T-helper 17 cell (primary cell): ENCODE results near the gene HS2ST1. TPM values are rescaled to one million over a fixed set of nuclear protein-coding genes. Genes with fewer than 3 reads are reported as not detected.
"Not testable (repeated sequence)": the region's sequence is repeated elsewhere in the genome, so short reads cannot be mapped to it uniquely, and the experiment has no call there.

Experiments used
- ATAC-seq: fragments of 150-1000 bp; cut with Tn5 transposase; 2 replicates; pipeline ENCODE4 v1.10.0; 2021; ENCODE audit warnings: mild to moderate bottlenecking, moderate library complexity
- DNase-seq, 3 donors: peaks; one replicate each; pipeline versions ENCODE4 v3.0.0 to v3.0.0-alpha.2; 2020 to 2021
- H3K9me3 ChIP-seq: one replicate; pipeline ENCODE4 v1.7.0; 2013; ENCODE audit warnings: low read length, mild to moderate bottlenecking; ENCODE audit not compliant: control insufficient read depth, poor library complexity, severe bottlenecking
- H3K27ac Mint-ChIP-seq: one replicate; pipeline ENCODE4 v1.8.0; 2022; ENCODE audit warnings: mild to moderate bottlenecking, moderate library complexity, mixed read lengths
- H3K27me3 Mint-ChIP-seq: one replicate; pipeline ENCODE4 v1.8.0; 2022; ENCODE audit warnings: mixed read lengths
- H3K36me3 Mint-ChIP-seq: one replicate; pipeline ENCODE4 v1.8.0; 2022; ENCODE audit warnings: low read depth, mixed read lengths
- H3K4me1 Mint-ChIP-seq: one replicate; pipeline ENCODE4 v1.8.0; 2022; ENCODE audit warnings: mild to moderate bottlenecking, mixed read lengths
- H3K4me3 Mint-ChIP-seq: one replicate; pipeline ENCODE4 v1.8.0; 2022; ENCODE audit warnings: mild to moderate bottlenecking, moderate library complexity, mixed read lengths
- total RNA-seq, 4 donors: library from RNA in 2 of 4; stranded (reverse) in 2 of 4; gene quantifications; one replicate each; pipeline ENCODE4 v1.2.3 and lab custom pipeline; 2022 to 2026

HS2ST1 gene
- total RNA-seq, 2 donors from 2014 or later, result 11.7 to 12.0 TPM

- H3K36me3 Mint-ChIP-seq, ATAC-seq, H3K27ac Mint-ChIP-seq, H3K4me3 Mint-ChIP-seq, DNase-seq, H3K27me3 Mint-ChIP-seq, H3K4me1 Mint-ChIP-seq, H3K9me3 ChIP-seq: not testable (repeated sequence)
These were observed 75.3 kb downstream of the HS2ST1 start for GRCh38 chr1:86989690-86990089.

DNA sequence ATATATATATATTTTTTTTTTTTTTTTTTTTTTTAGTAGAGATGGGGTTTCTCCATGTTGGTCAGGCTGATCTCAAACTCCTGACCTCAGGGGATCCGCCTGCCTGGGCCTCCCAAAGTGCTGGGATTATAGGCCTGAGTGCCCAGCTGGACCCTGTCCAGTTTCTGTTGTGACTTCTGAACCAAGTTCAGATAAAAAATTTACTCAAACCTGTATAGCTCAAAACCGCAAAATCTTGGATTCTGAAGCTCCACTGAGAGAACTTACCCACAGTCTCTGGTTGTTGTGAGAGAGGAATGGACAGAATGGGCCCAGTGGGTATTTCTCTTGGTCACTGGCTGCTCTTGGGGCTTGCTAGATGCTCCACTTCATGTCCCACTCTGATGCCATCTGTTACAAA, 76.4 kb downstream of the HS2ST1 start:
- DNase-seq, result no peak
- ATAC-seq, result no peak
- Mint-ChIP-seq H3K4me3 (no peak overlapping the region), H3K27ac (no peak overlapping the region), H3K27me3 (no peaks in the 10 kb centered on the region), H3K36me3 (no peaks in the 10 kb centered on the region), H3K4me1 (peaks cover 6% of the 10 kb centered on the region)
- H3K9me3 ChIP-seq, result no peaks in the 10 kb centered on the region

GRCh38 chr1:86991549-86992186, 77.2 kb downstream of the HS2ST1 start:
- DNase-seq (no peak), ATAC-seq (no peak)
- Mint-ChIP-seq H3K4me3 (no peak overlapping the region), H3K36me3 (no peaks in the 10 kb centered on the region), H3K27ac (no peak overlapping the region), H3K4me1 (peaks cover 6% of the 10 kb centered on the region), H3K27me3 (no peaks in the 10 kb centered on the region)
- H3K9me3 ChIP-seq, result no peaks in the 10 kb centered on the region

GRCh38 chr1:86992861-86993260, 78.4 kb downstream of the HS2ST1 start:
- H3K4me3 Mint-ChIP-seq, result no peak overlapping the region
- no peaks in the 10 kb centered on the region for H3K9me3 ChIP-seq
- no peak overlapping the region for H3K27ac Mint-ChIP-seq
- ATAC-seq (no peak), DNase-seq (no peak)
- peaks cover 4% of the 10 kb centered on the region for H3K4me1 Mint-ChIP-seq
- no peaks in the 10 kb centered on the region for H3K27me3 Mint-ChIP-seq
- H3K36me3 Mint-ChIP-seq, result no peaks in the 10 kb centered on the region

- no peak overlapping the region for H3K27ac Mint-ChIP-seq
- no peaks in the 10 kb centered on the region for H3K36me3 Mint-ChIP-seq
- ATAC-seq (no peak), DNase-seq (no peak)
- no peaks in the 10 kb centered on the region for H3K9me3 ChIP-seq
- no peak overlapping the region for H3K4me3 Mint-ChIP-seq
- no peaks in the 10 kb centered on the region for H3K27me3 Mint-ChIP-seq
- peaks cover 4% of the 10 kb centered on the region for H3K4me1 Mint-ChIP-seq
These were observed 79.0 kb downstream of the HS2ST1 start for GRCh38 chr1:86993269-86993985.

GRCh38 chr1:86994061-86994460, 79.6 kb downstream of the HS2ST1 start:
- H3K9me3 ChIP-seq, result no peaks in the 10 kb centered on the region
- no peak overlapping the region for H3K4me3 Mint-ChIP-seq
- H3K36me3 Mint-ChIP-seq, result peaks cover 2% of the 10 kb centered on the region
- ATAC-seq (no peak), DNase-seq (no peak)
- H3K27me3 Mint-ChIP-seq, result no peaks in the 10 kb centered on the region
- peaks cover 4% of the 10 kb centered on the region for H3K4me1 Mint-ChIP-seq
- H3K27ac Mint-ChIP-seq, result no peak overlapping the region

GRCh38 chr1:86997538-86997937, 83.1 kb downstream of the HS2ST1 start:
- no peak overlapping the region for H3K4me3 Mint-ChIP-seq
- no peak for ATAC-seq
- no peaks in the 10 kb centered on the region for H3K27me3 Mint-ChIP-seq
- H3K9me3 ChIP-seq, result no peaks in the 10 kb centered on the region
- DNase-seq, result no peak
- H3K4me1 Mint-ChIP-seq, result peaks cover 2% of the 10 kb centered on the region
- H3K36me3 Mint-ChIP-seq, result peaks cover 2% of the 10 kb centered on the region
- no peak overlapping the region for H3K27ac Mint-ChIP-seq

DNA sequence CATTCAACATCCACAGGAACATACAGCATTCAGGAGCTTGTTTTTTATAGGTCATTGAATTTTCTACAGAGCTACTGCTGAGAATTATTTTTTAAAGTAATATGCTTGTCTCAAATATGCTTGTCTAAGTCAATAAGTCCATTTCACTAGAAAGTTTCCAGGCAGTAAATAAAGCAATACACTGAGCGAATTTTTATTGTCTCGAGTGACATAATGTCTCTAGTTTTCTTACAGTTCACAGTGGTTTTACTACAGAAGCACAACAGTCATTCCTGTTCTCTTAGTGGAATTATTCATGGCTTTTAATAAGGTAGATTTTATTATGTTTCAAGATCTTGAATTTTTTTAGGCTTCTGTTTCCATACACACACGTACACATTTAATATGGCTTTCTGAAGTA, 83.8 kb downstream of the HS2ST1 start:
- DNase-seq (no peak), ATAC-seq (no peak)
- Mint-ChIP-seq H3K4me1 (peaks cover 4% of the 10 kb centered on the region), H3K27me3 (no peaks in the 10 kb centered on the region), H3K4me3 (no peak overlapping the region), H3K36me3 (peaks cover 2% of the 10 kb centered on the region), H3K27ac (no peak overlapping the region)
- H3K9me3 ChIP-seq, result no peaks in the 10 kb centered on the region

- H3K27me3 Mint-ChIP-seq, result no peaks in the 10 kb centered on the region
- DNase-seq, result no peak
- peaks cover 2% of the 10 kb centered on the region for H3K36me3 Mint-ChIP-seq
- peaks cover 4% of the 10 kb centered on the region for H3K4me1 Mint-ChIP-seq
- H3K9me3 ChIP-seq, result no peaks in the 10 kb centered on the region
- no peak overlapping the region for H3K27ac Mint-ChIP-seq
- ATAC-seq, result no peak
- no peak overlapping the region for H3K4me3 Mint-ChIP-seq
These were observed 84.3 kb downstream of the HS2ST1 start for GRCh38 chr1:86998727-86999126.

- ATAC-seq (no peak), DNase-seq (no peak)
- peaks cover 2% of the 10 kb centered on the region for H3K36me3 Mint-ChIP-seq
- H3K9me3 ChIP-seq, result no peaks in the 10 kb centered on the region
- no peak overlapping the region for H3K27ac Mint-ChIP-seq
- H3K4me1 Mint-ChIP-seq, result peaks cover 4% of the 10 kb centered on the region
- no peaks in the 10 kb centered on the region for H3K27me3 Mint-ChIP-seq
- H3K4me3 Mint-ChIP-seq, result no peak overlapping the region
These were observed 86.0 kb downstream of the HS2ST1 start for GRCh38 chr1:87000460-87000859.

DNA sequence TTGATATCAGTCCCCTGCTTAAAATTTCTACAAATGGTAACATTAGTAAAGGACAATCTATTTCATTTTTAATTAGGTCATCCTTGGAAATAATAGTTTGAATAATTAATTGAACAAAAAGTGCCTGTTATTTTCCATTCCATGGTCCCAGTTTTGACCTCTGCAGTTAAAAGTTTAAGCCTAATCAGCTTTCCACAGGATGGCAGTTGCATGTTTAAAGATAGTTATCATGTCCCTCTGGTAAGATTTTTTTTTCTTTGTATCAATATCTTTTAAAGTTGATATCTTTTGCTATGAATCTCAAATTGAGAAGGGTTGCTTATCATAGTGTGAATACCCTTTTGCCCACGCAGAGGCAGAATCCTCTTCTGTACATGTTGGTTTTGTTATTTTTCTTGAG, 90.4 kb downstream of the HS2ST1 start:
- no peak for DNase-seq
- Mint-ChIP-seq H3K27ac (no peak overlapping the region), H3K36me3 (no peaks in the 10 kb centered on the region), H3K4me3 (no peak overlapping the region), H3K27me3 (no peaks in the 10 kb centered on the region), H3K4me1 (peaks cover 4% of the 10 kb centered on the region)
- H3K9me3 ChIP-seq, result no peaks in the 10 kb centered on the region
- no peak for ATAC-seq

- DNase-seq (no peak), ATAC-seq (no peak)
- no peaks in the 10 kb centered on the region for H3K9me3 ChIP-seq
- H3K27ac Mint-ChIP-seq, result no peak overlapping the region
- peaks cover 3% of the 10 kb centered on the region for H3K36me3 Mint-ChIP-seq
- H3K27me3 Mint-ChIP-seq, result no peaks in the 10 kb centered on the region
- H3K4me1 Mint-ChIP-seq, result peaks cover 4% of the 10 kb centered on the region
- H3K4me3 Mint-ChIP-seq, result no peak overlapping the region
These were observed 92.9 kb downstream of the HS2ST1 start for GRCh38 chr1:87007323-87007722.

GRCh38 chr1:87013385-87013784, 99.0 kb downstream of the HS2ST1 start:
- not testable (repeated sequence) for H3K4me3 Mint-ChIP-seq, ATAC-seq, H3K36me3 Mint-ChIP-seq, H3K4me1 Mint-ChIP-seq, DNase-seq, H3K9me3 ChIP-seq, H3K27ac Mint-ChIP-seq, H3K27me3 Mint-ChIP-seq
